ENCODE measurements around the gene PSMD6. TPM values are rescaled to one million over a fixed set of nuclear protein-coding genes. Genes with fewer than 3 reads are reported as not detected.

The PSMD6 gene
- total RNA-seq, 1 experiment from 2014 or later = 78.7 TPM

- TF ChIP-seq YY1 (IDR thresholded peaks at IDR 0.05; ENCODE audit: extremely low read depth, insufficient replicate concordance, low read depth, low read length) = no peak
- no peak for TF ChIP-seq ZFX (IDR thresholded peaks at IDR 0.05)
- TF ChIP-seq EZH2phosphoT487 (IDR thresholded peaks at IDR 0.05; ENCODE audit: borderline replicate concordance) = no peak
Observed at GRCh38 chr3:64030741-64031140, 7.4 kb upstream of the PSMD6 start (continued).

- CTCF ChIA-PET = interaction anchor here (2.4 kb wide), 1 partner anchor 454 kb away, joined by 14 read pairs; no protein-coding TSS in a partner anchor
- RAD21 ChIA-PET (ENCODE audit: low non-redundant PET in 1 of 2, low total read pairs in 2 of 2, uncharacterized antibody in 2 of 2, unreplicated experiment in 2 of 2) = interaction anchor here in 1 of 2 experiments (1.9 kb wide), 1 partner anchor 456 kb away, joined by 6 read pairs; no protein-coding TSS in a partner anchor
Observed at GRCh38 chr3:64029287-64029686, 6.0 kb upstream of the PSMD6 start.

More at GRCh38 chr3:64029287-64029686, 6.0 kb upstream of the PSMD6 start:
- Histone ChIP-seq H3K9ac (ENCODE audit: low read length) (no peak overlapping the region), H2AFZ (ENCODE audit: low read depth, low read length, poor library complexity, severe bottlenecking) (no peak overlapping the region), H3K4me3 (replicated peaks in 1 of 2; ENCODE audit: low read depth in 1 of 2, low read length in 2 of 2) (no peak overlapping the region), H3K27ac (ENCODE audit: low read depth, low read length) (no peak overlapping the region), H3K27me3 (ENCODE audit: insufficient read depth, low read length) (peaks cover 27% of the 10 kb centered on the region; the same call in 1 of the 2 replicates), H3K9me2 (ENCODE audit: insufficient read depth) (no peaks in the 10 kb centered on the region), H3K79me2 (ENCODE audit: insufficient read depth, low read length) (no peaks in the 10 kb centered on the region), H4K20me1 (ENCODE audit: insufficient read depth) (no peaks in the 10 kb centered on the region), H3K9me3 (ENCODE audit: control insufficient read depth in 1 of 2, insufficient read depth in 1 of 2, low read depth in 1 of 2, low read length in 2 of 2) (0 out of 4 replicates have a peak, but pooled peaks cover 0 to 3% of the 10 kb centered on the region in 2 experiments), H3K36me3 (ENCODE audit: control insufficient read depth in 1 of 2, insufficient read depth in 2 of 2, low read length in 2 of 2) (no peaks in the 10 kb centered on the region), H3K4me1 (ENCODE audit: control insufficient read depth in 1 of 2, insufficient read depth in 2 of 2, low read length in 2 of 2) (peaks cover 3 to 6% of the 10 kb centered on the region in 2 experiments; a peak in 3 of 4 replicates), H3K4me2 (ENCODE audit: low read length) (no peak overlapping the region)
- no TSS peak for BruUV-seq (replicated peaks)
- TF ChIP-seq RAD21 (IDR thresholded peaks at IDR 0.05; ENCODE audit: low read depth) (no peak), ZFX (IDR thresholded peaks at IDR 0.05) (no peak), EZH2phosphoT487 (IDR thresholded peaks at IDR 0.05; ENCODE audit: borderline replicate concordance) (no peak), POLR2A (IDR thresholded peaks at IDR 0.05; ENCODE audit: borderline replicate concordance, extremely low read depth, insufficient read depth, insufficient read length) (no peak), FOSL1 (IDR thresholded peaks at IDR 0.05; ENCODE audit: low read depth) (no peak), POLR2AphosphoS5 (IDR thresholded peaks at IDR 0.05; ENCODE audit: low read depth, low read length) (no peak), ELF1 (IDR thresholded peaks at IDR 0.05; ENCODE audit: borderline replicate concordance, low read depth) (no peak), SRF (IDR thresholded peaks at IDR 0.05; ENCODE audit: low read depth) (no peak)
- TF ChIP-seq, protein P1, sequence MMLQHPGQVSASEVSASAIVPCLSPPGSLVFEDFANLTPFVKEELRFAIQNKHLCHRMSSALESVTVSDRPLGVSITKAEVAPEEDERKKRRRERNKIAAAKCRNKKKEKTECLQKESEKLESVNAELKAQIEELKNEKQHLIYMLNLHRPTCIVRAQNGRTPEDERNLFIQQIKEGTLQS (IDR thresholded peaks at IDR 0.05) = no peak
- TF ChIP-seq, protein P2, sequence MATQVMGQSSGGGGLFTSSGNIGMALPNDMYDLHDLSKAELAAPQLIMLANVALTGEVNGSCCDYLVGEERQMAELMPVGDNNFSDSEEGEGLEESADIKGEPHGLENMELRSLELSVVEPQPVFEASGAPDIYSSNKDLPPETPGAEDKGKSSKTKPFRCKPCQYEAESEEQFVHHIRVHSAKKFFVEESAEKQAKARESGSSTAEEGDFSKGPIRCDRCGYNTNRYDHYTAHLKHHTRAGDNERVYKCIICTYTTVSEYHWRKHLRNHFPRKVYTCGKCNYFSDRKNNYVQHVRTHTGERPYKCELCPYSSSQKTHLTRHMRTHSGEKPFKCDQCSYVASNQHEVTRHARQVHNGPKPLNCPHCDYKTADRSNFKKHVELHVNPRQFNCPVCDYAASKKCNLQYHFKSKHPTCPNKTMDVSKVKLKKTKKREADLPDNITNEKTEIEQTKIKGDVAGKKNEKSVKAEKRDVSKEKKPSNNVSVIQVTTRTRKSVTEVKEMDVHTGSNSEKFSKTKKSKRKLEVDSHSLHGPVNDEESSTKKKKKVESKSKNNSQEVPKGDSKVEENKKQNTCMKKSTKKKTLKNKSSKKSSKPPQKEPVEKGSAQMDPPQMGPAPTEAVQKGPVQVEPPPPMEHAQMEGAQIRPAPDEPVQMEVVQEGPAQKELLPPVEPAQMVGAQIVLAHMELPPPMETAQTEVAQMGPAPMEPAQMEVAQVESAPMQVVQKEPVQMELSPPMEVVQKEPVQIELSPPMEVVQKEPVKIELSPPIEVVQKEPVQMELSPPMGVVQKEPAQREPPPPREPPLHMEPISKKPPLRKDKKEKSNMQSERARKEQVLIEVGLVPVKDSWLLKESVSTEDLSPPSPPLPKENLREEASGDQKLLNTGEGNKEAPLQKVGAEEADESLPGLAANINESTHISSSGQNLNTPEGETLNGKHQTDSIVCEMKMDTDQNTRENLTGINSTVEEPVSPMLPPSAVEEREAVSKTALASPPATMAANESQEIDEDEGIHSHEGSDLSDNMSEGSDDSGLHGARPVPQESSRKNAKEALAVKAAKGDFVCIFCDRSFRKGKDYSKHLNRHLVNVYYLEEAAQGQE (IDR thresholded peaks at IDR 0.05; ENCODE audit: low read depth) = no peak
- TF ChIP-seq, protein P3, sequence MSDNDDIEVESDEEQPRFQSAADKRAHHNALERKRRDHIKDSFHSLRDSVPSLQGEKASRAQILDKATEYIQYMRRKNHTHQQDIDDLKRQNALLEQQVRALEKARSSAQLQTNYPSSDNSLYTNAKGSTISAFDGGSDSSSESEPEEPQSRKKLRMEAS (IDR thresholded peaks at IDR 0.05) = no peak
- DNase-seq (ENCODE audit: low read depth, low spot score) (no peak), ATAC-seq (no peak)
- intact Hi-C loops (cut with micrococcal nuclease) = no loop called here
- POLR2A ChIA-PET = no interaction called here

Data from HCT116 (cell line).